HG03575 (cell line): Measurements from ENCODE around the gene ANKRD63.

Experiments
- ATAC-seq: cut with Tn5 transposase; IDR thresholded peaks from one replicate; pipeline ENCODE4 v1.9.1; 2021; ENCODE audit not compliant: unreplicated experiment, insufficient number of reproducible peaks, low FRiP score; ENCODE audit errors: extremely low read depth

Gene ANKRD63

GRCh38 chr15:40298216-40298935, 15.5 kb upstream of the ANKRD63 start:
- ATAC-seq: no peak

- no peak for ATAC-seq
Measured at GRCh38 chr15:40297356-40297755, 14.5 kb upstream of the ANKRD63 start.

- ATAC-seq: no peak
Measured at GRCh38 chr15:40296561-40297230, 13.8 kb upstream of the ANKRD63 start.

GRCh38 chr15:40295877-40296560, 13.2 kb upstream of the ANKRD63 start:
- no peak for ATAC-seq

- no peak for ATAC-seq
Measured at GRCh38 chr15:40295297-40295696, 12.4 kb upstream of the ANKRD63 start.

- ATAC-seq: no peak
Measured at GRCh38 chr15:40293905-40294895, 11.3 kb upstream of the ANKRD63 start.

- no peak for ATAC-seq
Measured at GRCh38 chr15:40293006-40293405, 10.1 kb upstream of the ANKRD63 start.

- ATAC-seq: no peak
Measured at GRCh38 chr15:40292246-40292645, 9.4 kb upstream of the ANKRD63 start.

GRCh38 chr15:40290918-40291574, 8.2 kb upstream of the ANKRD63 start:
- ATAC-seq: no peak

- no peak for ATAC-seq
Measured at GRCh38 chr15:40290545-40290917, 7.7 kb upstream of the ANKRD63 start.

- ATAC-seq: no peak
Measured at GRCh38 chr15:40289140-40289775, 6.4 kb upstream of the ANKRD63 start.

- no peak for ATAC-seq
Measured at GRCh38 chr15:40287968-40288367, 5.1 kb upstream of the ANKRD63 start.

- no peak for ATAC-seq
Measured at GRCh38 chr15:40287505-40287904, 4.6 kb upstream of the ANKRD63 start.

GRCh38 chr15:40286794-40287193, 3.9 kb upstream of the ANKRD63 start:
- no peak for ATAC-seq

GRCh38 chr15:40286061-40286532, 3.2 kb upstream of the ANKRD63 start:
- no peak for ATAC-seq

GRCh38 chr15:40285554-40286011, 2.7 kb upstream of the ANKRD63 start:
- ATAC-seq: no peak

- ATAC-seq: no peak
Measured at GRCh38 chr15:40285151-40285550, 2.3 kb upstream of the ANKRD63 start.
